Ovary (tissue), 9 donors: Measurements from ENCODE around the gene MRPL39. TPM values are rescaled to one million over a fixed set of nuclear protein-coding genes. Genes with fewer than 3 reads are reported as not detected.

Source experiments
- DNase-seq, 5 donors: peaks; one replicate each; pipeline ENCODE4 v3.0.0-alpha.2; 2019 to 2020
- H3K27ac ChIP-seq, 2 donors: fragments of 200-600 bp; one replicate each; pipeline versions ENCODE4 v1.5.1 to v1.8.0; 2019 to 2022
- H3K27me3 ChIP-seq: fragments of 200-600 bp; one replicate; pipeline ENCODE4 v1.8.0; 2022
- H3K36me3 ChIP-seq: fragments of 200-600 bp; sonication (generic); one replicate; pipeline ENCODE4 v1.5.1; 2019
- H3K4me1 ChIP-seq: one replicate; pipeline ENCODE4 v1.8.1; 2013; ENCODE audit warnings: mild to moderate bottlenecking, moderate library complexity; ENCODE audit not compliant: insufficient read depth
- H3K4me3 ChIP-seq: fragments of 200-600 bp; sonication (generic); one replicate; pipeline ENCODE4 v1.5.1; 2017
- H3K9me3 ChIP-seq, 2 donors: fragments of 200-600 bp in 1 of 2; sonication (generic) in 1 of 2; one replicate each; pipeline versions ENCODE4 v1.5.1 to v1.8.1; 2013 to 2019; ENCODE audit warnings: mild to moderate bottlenecking in 1 of 2, moderate library complexity in 1 of 2
- CTCF ChIP-seq, 3 donors: fragments of 450-650 bp in 2 of 3; fragments of 200-600 bp in 1 of 3; IDR thresholded peaks; one replicate each; pipeline versions ENCODE4 v1.5.1 to v1.8.0; 2016 to 2022; ENCODE audit warnings: antibody characterized with exemption in 3 of 3, mild to moderate bottlenecking in 1 of 3
- EP300 ChIP-seq: sonication (generic); formaldehyde crosslinking; IDR thresholded peaks from one replicate; pipeline ENCODE4 v1.6.1; 2017; ENCODE audit warnings: antibody characterized with exemption
- POLR2A ChIP-seq: fragments of 450-650 bp; IDR thresholded peaks from one replicate; pipeline ENCODE4 v1.6.1; 2017; ENCODE audit warnings: antibody characterized with exemption, mild to moderate bottlenecking, moderate library complexity
- WGBS, 3 donors: extraction: QIAGEN DNeasy Blood & Tissue Kit in 1 of 3; methylation state at CpG; one replicate each; pipeline versions ENCODE4 v1.1.5 to v1.1.7; 2013 to 2017; 5-methylcytosine and 5-hydroxymethylcytosine counted together
- intact Hi-C, 4 donors: fragments of 100-400 bp; cut with DNase I; formaldehyde crosslinking; loops; one replicate each; pipeline versions ENCODE4 v1.11.0 to v1.15.1; 2022 to 2023
- polyA plus RNA-seq, 2 donors: library from polyadenylated mRNA; stranded (reverse); fragments of 200-250 nt in 1 of 2; fragments of 350-450 nt in 1 of 2; fragmentation: Illumina TruSeq in 1 of 2; extraction: RNeasy Lipid Tissue Mini Kit (QIAGEN cat#74804) in 1 of 2; gene quantifications; one replicate each; pipeline ENCODE4 v1.2.3, GENCODE V29; 2013 to 2014
- total RNA-seq, 7 donors: library from RNA; depleted of rRNA in 2 of 7; stranded (reverse); fragments of >200 nt in 2 of 7; fragmentation: NEBNext Ultra II Directional in 3 of 7; extraction: Animal tissue kit (Norgen Biotek cat#: 25700) in 3 of 7; gene quantifications; one replicate each; pipeline versions ENCODE4 v1.1.0 to v1.2.4, GENCODE V29; 2016 to 2023
- donor health status: DM: no; HTN: no; CAD: no; lungs with moderate emphysema.
- donor health status: DM: no; HTN: no; CAD: no.
- donor health status: Bipolar disorder and iron deficiency.
- donor health status: DM: yes; HTN: yes; CAD: no.
- donor health status: DM: no; HTN: no; CAD: no.
- donor health status: DM: yes; HTN: yes; CAD: no.

MRPL39 gene
- total and polyA plus RNA-seq, 9 donors: 15.3 to 26.3 (median 19.0) TPM

GRCh38 chr21:25577424-25578055 lies 29.7 kb downstream of the MRPL39 start:
- H3K27me3 ChIP-seq: no peaks in the 10 kb centered on the region
- H3K4me3 ChIP-seq: no peak overlapping the region
- TF ChIP-seq EP300 (no peak), CTCF (IDR thresholded peaks at IDR 0.05) (no peak), POLR2A (no peak)
- 95 to 96% (median 95%) methylated on average over 3 of the region's 3 CpGs for WGBS, 3 donors
- no peaks in the 10 kb centered on the region for H3K36me3 ChIP-seq
- intact Hi-C loops: no loop called here
- H3K9me3 ChIP-seq: no peaks in the 10 kb centered on the region
- no peak overlapping the region for H3K27ac ChIP-seq
- H3K4me1 ChIP-seq: no peaks in the 10 kb centered on the region
- no peak for DNase-seq

DNA sequence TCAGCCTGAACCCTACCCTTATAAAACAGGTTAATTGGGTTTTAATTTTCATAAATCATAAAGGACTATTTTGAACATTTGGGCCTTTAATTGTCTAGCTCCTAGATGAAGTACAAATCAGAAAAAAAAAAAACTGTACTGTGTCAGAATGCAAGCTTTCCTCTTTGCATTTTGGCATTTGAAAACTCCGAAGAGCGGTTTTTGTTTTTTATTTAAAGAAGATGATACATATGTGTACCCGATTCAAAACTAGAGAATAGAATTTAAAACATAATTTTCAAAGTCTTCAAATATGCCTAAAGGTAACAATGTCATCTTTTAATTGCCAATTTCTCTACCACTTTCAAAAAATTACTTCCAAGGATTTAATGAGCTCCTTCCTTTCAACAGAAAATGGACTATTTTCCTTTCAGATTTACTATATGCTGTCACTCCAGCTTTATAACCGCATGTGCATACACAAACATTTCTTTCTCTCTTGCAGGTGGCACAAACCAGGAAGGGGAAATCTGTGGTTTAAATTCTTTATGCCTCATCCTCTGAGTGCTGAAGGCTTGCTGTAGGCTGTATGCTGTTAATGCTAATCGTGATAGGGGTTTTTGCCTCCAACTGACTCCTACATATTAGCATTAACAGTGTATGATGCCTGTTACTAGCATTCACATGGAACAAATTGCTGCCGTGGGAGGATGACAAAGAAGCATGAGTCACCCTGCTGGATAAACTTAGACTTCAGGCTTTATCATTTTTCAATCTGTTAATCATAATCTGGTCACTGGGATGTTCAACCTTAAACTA lies 33.7 kb downstream of the MRPL39 start:
- no peak overlapping the region for H3K4me3 ChIP-seq
- no peak overlapping the region for H3K27ac ChIP-seq
- WGBS, 3 donors: 67 to 70% (median 69%) methylated on average over 6 of the region's 6 CpGs
- H3K36me3 ChIP-seq: no peaks in the 10 kb centered on the region
- intact Hi-C loops: no loop called here
- no peak for DNase-seq
- no peaks in the 10 kb centered on the region for H3K27me3 ChIP-seq
- TF ChIP-seq POLR2A (no peak), EP300 (no peak), CTCF (IDR thresholded peaks at IDR 0.05) (no peak)
- no peaks in the 10 kb centered on the region for H3K4me1 ChIP-seq
- no peaks in the 10 kb centered on the region for H3K9me3 ChIP-seq

- no peaks in the 10 kb centered on the region for H3K27me3 ChIP-seq
- no peaks in the 10 kb centered on the region for H3K9me3 ChIP-seq
- H3K36me3 ChIP-seq: no peaks in the 10 kb centered on the region
- no peaks in the 10 kb centered on the region for H3K4me1 ChIP-seq
- intact Hi-C loops: no loop called here
- H3K27ac ChIP-seq: no peak overlapping the region
- H3K4me3 ChIP-seq: no peak overlapping the region
- no peak for TF ChIP-seq POLR2A
- no peak for TF ChIP-seq EP300
- no peak for TF ChIP-seq CTCF (IDR thresholded peaks at IDR 0.05)
- 70 to 81% (median 77%) methylated on average over 3 of the region's 3 CpGs for WGBS, 3 donors
- no peak for DNase-seq
Observed at GRCh38 chr21:25572861-25573310, 34.4 kb downstream of the MRPL39 start.

GRCh38 chr21:25571726-25572121 lies 35.6 kb downstream of the MRPL39 start:
- TF ChIP-seq POLR2A: no peak
- no peak for TF ChIP-seq CTCF (IDR thresholded peaks at IDR 0.05)
- TF ChIP-seq EP300: no peak
- no peak overlapping the region for H3K27ac ChIP-seq
- no peaks in the 10 kb centered on the region for H3K9me3 ChIP-seq
- intact Hi-C loops: no loop called here
- 91 to 97% (median 94%) methylated on average over 1 of the region's 1 CpG for WGBS, 3 donors
- H3K4me1 ChIP-seq: no peaks in the 10 kb centered on the region
- DNase-seq: no peak
- H3K4me3 ChIP-seq: no peak overlapping the region
- no peaks in the 10 kb centered on the region for H3K27me3 ChIP-seq
- H3K36me3 ChIP-seq: no peaks in the 10 kb centered on the region
